Ovary (tissue), 3 donors: ENCODE data around the gene CTCFL.

Experiments used
- POLR2A ChIP-seq: fragments of 450-650 bp; IDR thresholded peaks from one replicate; pipeline ENCODE4 v1.6.1; 2017; ENCODE audit warnings: antibody characterized with exemption, mild to moderate bottlenecking, moderate library complexity
- TF ChIP-seq, protein P1 (sequence below), 3 donors: fragments of 450-650 bp in 2 of 3; fragments of 200-600 bp in 1 of 3; IDR thresholded peaks; one replicate each; pipeline versions ENCODE4 v1.5.1 to v1.8.0; 2016 to 2022; ENCODE audit warnings: antibody characterized with exemption in 3 of 3, mild to moderate bottlenecking in 1 of 3
- donor health status: DM: no; HTN: no; CAD: no.

- no peak for TF ChIP-seq POLR2A
- TF ChIP-seq, protein P1, sequence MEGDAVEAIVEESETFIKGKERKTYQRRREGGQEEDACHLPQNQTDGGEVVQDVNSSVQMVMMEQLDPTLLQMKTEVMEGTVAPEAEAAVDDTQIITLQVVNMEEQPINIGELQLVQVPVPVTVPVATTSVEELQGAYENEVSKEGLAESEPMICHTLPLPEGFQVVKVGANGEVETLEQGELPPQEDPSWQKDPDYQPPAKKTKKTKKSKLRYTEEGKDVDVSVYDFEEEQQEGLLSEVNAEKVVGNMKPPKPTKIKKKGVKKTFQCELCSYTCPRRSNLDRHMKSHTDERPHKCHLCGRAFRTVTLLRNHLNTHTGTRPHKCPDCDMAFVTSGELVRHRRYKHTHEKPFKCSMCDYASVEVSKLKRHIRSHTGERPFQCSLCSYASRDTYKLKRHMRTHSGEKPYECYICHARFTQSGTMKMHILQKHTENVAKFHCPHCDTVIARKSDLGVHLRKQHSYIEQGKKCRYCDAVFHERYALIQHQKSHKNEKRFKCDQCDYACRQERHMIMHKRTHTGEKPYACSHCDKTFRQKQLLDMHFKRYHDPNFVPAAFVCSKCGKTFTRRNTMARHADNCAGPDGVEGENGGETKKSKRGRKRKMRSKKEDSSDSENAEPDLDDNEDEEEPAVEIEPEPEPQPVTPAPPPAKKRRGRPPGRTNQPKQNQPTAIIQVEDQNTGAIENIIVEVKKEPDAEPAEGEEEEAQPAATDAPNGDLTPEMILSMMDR (IDR thresholded peaks at IDR 0.05), result no peak
Measured at GRCh38 chr20:57543754-57544153, 18.8 kb upstream of the CTCFL start.
